HFF-Myc (cell line): ENCODE results near the gene RNASET2.

Experiments
- DNase-seq: peaks from one replicate; pipeline ENCODE4 v3.0.0-alpha.2; 2011; ENCODE audit warnings: low read depth; ENCODE audit errors: extremely low read depth
- H3K4me3 ChIP-seq: replicated peaks from 2 replicates; pipeline ENCODE4 v1.5.1; 2011; ENCODE audit warnings: low read depth, mild to moderate bottlenecking, control low read depth, low read length
- TF ChIP-seq, protein P1 (sequence below): IDR thresholded peaks from 2 replicates; pipeline ENCODE4 v1.5.1; 2012; ENCODE audit warnings: mild to moderate bottlenecking, low read depth, low read length, control low read depth; ENCODE audit errors: missing control alignments

Gene RNASET2

DNA sequence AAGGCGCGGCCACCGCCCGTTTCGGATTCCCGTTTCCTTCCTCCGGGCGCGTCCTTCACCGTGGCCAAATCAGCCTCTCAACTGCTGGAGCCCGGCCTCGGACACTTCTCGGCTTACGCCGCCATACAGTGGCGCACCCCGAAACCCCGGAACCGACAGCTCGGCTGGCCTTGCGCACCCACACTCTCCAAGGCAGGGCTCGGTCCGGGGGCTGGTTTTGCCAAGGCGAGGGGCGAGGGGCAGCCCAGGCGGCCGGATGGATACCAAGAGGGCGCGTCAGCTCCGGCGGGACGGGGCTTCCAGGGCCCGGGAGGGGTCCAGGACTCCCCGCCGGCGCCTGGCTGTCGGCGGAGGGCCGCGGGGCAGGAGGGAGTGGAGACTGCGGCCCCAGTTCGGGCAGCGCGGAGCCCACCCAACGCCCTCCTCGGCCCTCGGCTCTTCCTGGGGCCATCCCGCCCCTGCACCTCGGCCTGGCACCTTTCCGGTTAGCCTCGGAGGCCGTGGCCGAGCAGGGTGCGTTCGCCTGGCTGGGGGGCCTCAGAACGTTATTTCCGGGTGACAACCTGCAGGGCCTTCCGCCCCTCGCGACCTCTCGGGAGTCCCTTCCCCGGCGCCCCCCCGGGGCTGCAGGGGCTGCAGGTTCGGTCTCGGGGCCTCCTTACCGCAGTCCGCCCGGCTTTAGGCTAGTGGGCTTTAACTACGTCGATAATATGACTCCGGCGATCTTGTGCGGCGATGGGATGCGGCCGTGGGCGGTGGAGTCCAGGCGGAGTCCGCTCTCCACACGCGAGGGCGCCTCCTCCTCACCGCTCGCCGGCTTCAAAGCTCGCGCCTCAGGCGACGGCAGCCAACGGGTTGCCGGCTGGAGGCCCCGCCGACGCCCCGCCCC, 42.1 kb upstream of the RNASET2 start:
- TF ChIP-seq, protein P1, sequence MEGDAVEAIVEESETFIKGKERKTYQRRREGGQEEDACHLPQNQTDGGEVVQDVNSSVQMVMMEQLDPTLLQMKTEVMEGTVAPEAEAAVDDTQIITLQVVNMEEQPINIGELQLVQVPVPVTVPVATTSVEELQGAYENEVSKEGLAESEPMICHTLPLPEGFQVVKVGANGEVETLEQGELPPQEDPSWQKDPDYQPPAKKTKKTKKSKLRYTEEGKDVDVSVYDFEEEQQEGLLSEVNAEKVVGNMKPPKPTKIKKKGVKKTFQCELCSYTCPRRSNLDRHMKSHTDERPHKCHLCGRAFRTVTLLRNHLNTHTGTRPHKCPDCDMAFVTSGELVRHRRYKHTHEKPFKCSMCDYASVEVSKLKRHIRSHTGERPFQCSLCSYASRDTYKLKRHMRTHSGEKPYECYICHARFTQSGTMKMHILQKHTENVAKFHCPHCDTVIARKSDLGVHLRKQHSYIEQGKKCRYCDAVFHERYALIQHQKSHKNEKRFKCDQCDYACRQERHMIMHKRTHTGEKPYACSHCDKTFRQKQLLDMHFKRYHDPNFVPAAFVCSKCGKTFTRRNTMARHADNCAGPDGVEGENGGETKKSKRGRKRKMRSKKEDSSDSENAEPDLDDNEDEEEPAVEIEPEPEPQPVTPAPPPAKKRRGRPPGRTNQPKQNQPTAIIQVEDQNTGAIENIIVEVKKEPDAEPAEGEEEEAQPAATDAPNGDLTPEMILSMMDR = no peak
- DNase-seq = no peak
- H3K4me3 ChIP-seq = peak overlapping the region; percentile 93

GRCh38 chr6:166997768-166998255, 41.5 kb upstream of the RNASET2 start:
- peak; percentile 48 for DNase-seq

DNA sequence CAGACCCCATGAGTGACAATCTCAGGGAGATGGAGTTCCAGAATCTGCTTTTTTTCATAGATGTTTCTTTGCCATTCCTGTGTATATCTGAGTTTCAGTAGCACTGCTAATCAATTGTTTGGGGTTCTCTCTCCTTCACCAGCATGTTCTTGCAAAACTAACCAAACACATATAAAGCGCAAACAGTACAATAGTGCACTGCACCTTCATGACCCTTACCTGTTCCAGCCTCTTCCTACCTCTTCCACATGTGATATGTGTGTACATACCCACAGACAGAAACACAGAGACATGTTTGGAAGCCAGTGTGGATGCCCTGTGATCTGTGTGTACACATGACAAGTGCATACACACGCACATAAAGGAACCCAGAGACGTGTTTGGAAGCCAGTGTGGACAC, 41.0 kb upstream of the RNASET2 start:
- TF ChIP-seq, protein P1 = no peak
- DNase-seq = no peak
- H3K4me3 ChIP-seq = peak overlapping the region; percentile 93

More at GRCh38 chr6:166997768-166998255, 41.5 kb upstream of the RNASET2 start:
- TF ChIP-seq, protein P1 = peak; percentile 55
- H3K4me3 ChIP-seq = peak overlapping the region; percentile 93

DNA sequence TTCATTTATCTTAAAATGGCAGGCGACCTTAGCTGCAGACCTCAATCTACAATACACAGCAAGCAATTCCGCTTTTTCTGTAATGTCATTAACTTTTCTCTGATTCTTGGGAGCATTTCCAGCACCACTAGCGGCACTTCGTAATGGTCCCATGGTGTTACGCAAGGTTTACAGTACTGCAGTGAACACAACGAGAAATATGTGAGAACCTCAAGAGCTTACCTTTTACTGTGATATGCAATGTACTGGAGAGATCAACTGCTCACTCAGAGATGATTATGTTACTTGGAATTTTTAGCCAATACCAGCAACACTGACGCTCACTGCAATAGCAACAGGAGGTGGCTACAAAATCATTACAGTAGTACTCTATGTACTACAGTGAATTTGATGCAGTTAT, 40.1 kb upstream of the RNASET2 start:
- no peak for DNase-seq
- TF ChIP-seq, protein P1 = no peak
- H3K4me3 ChIP-seq = no peak overlapping the region

- no peak for DNase-seq
- TF ChIP-seq, protein P1 = peak; percentile 26
Observed at GRCh38 chr6:166989427-166990032, 33.2 kb upstream of the RNASET2 start.

GRCh38 chr6:166988674-166989201, 32.4 kb upstream of the RNASET2 start:
- DNase-seq = no peak
- no peak overlapping the region for H3K4me3 ChIP-seq
- TF ChIP-seq, protein P1 = no peak

More at GRCh38 chr6:166989427-166990032, 33.2 kb upstream of the RNASET2 start:
- no peak overlapping the region for H3K4me3 ChIP-seq
